SK-N-SH (cell line): Measurements from ENCODE around the gene ETV3L. TPM values are rescaled to one million over a fixed set of nuclear protein-coding genes. Genes with fewer than 3 reads are reported as not detected.

ENCODE experiments used
- CTCF ChIA-PET: fragments of 300-600, 350-600 bp; formaldehyde crosslinking; extraction: SDS; loops from one replicate; lab custom pipeline; 2021; lab: Yijun Ruan, JAX
- POLR2A ChIA-PET: fragments of 350-600 bp; sonication (Branson Sonifier 250); formaldehyde crosslinking; extraction: SDS; loops from one replicate; lab custom pipeline; 2020; ENCODE audit warnings: antibody characterized with exemption, inconsistent platforms; lab: Yijun Ruan, JAX
- DNase-seq: peaks from one replicate; pipeline ENCODE4 v3.0.0; 2012
- H2AFZ ChIP-seq: fragments of 200-600 bp; sonication (generic); 2 replicates; pipeline ENCODE4 v1.8.1; 2016; ENCODE audit warnings: antibody characterized with exemption, mild to moderate bottlenecking, low read depth
- H3F3A ChIP-seq: fragments of 200-600 bp; sonication (generic); replicated peaks from 2 replicates; pipeline ENCODE3; 2016; ENCODE audit warnings: antibody characterized with exemption, mild to moderate bottlenecking; ENCODE audit not compliant: insufficient read depth
- H3K27ac ChIP-seq, 2 experiments: fragments of 200-500 bp in 1 of 2; fragments of 200-600 bp in 1 of 2; sonication (Bioruptor generic) in 1 of 2; sonication (generic), shearing (Covaris generic) in 1 of 2; 2 replicates each; pipeline versions ENCODE4 v1.5.1 to v1.6.1; 2014 to 2016; ENCODE audit warnings: low read depth in 2 of 2, inconsistent platforms in 1 of 2, low read length in 1 of 2, mild to moderate bottlenecking in 1 of 2, mixed read lengths in 1 of 2
- H3K27me3 ChIP-seq: fragments of 200-600 bp; sonication (generic), shearing (Covaris generic); 2 replicates; pipeline ENCODE4 v1.6.1; 2016; ENCODE audit warnings: mixed run types; ENCODE audit not compliant: insufficient read depth
- H3K36me3 ChIP-seq, 2 experiments: fragments of 200-500 bp in 1 of 2; fragments of 200-600 bp in 1 of 2; sonication (Bioruptor generic) in 1 of 2; sonication (generic) in 1 of 2; replicated peaks in 1 of 2; 2 replicates each; pipeline versions ENCODE3 to v1.5.1; 2014 to 2016; ENCODE audit warnings: low read length in 1 of 2, mild to moderate bottlenecking in 1 of 2; ENCODE audit not compliant: insufficient read depth in 2 of 2, control insufficient read depth in 1 of 2
- H3K4me1 ChIP-seq, 2 experiments: fragments of 200-500 bp in 1 of 2; fragments of 200-600 bp in 1 of 2; sonication (Bioruptor generic) in 1 of 2; sonication (generic), shearing (Covaris generic) in 1 of 2; 2 replicates each; pipeline versions ENCODE4 v1.5.1 to v1.6.1; 2014 to 2016; ENCODE audit warnings: low read depth in 1 of 2, low read length in 1 of 2, mixed run types in 1 of 2; ENCODE audit not compliant: insufficient read depth in 2 of 2, control insufficient read depth in 1 of 2
- H3K4me2 ChIP-seq: fragments of 200-600 bp; sonication (generic), shearing (Covaris generic); 2 replicates; pipeline ENCODE4 v1.6.1; 2017; ENCODE audit warnings: mixed run types
- H3K4me3 ChIP-seq, 2 experiments: fragments of 200-500 bp in 1 of 2; fragments of 200-600 bp in 1 of 2; sonication (Bioruptor generic) in 1 of 2; sonication (generic), shearing (Covaris generic) in 1 of 2; 2 replicates each; pipeline versions ENCODE4 v1.5.1 to v1.8.1; 2014 to 2016; ENCODE audit warnings: low read depth in 2 of 2, inconsistent platforms in 1 of 2, low read length in 1 of 2, mild to moderate bottlenecking in 1 of 2, mixed read lengths in 1 of 2, moderate library complexity in 1 of 2
- H3K79me2 ChIP-seq: fragments of 200-600 bp; sonication (generic); 2 replicates; pipeline ENCODE4 v1.8.1; 2017; ENCODE audit warnings: mild to moderate bottlenecking; ENCODE audit not compliant: insufficient read depth
- H3K9ac ChIP-seq: fragments of 200-600 bp; sonication (generic); 2 replicates; pipeline ENCODE4 v1.6.1; 2017; ENCODE audit warnings: mixed run types
- H3K9me2 ChIP-seq: fragments of 200-600 bp; sonication (generic); 2 replicates; pipeline ENCODE4 v1.6.1; 2017; ENCODE audit warnings: mixed run types
- H3K9me3 ChIP-seq: fragments of 200-600 bp; sonication (generic); 2 replicates; pipeline ENCODE4 v1.6.1; 2017; ENCODE audit warnings: mixed run types, mild to moderate bottlenecking, moderate library complexity
- H4K20me1 ChIP-seq: fragments of 200-600 bp; sonication (generic); 2 replicates; pipeline ENCODE4 v1.6.1; 2017; ENCODE audit warnings: mild to moderate bottlenecking, mixed run types; ENCODE audit not compliant: insufficient read depth
- GABPA ChIP-seq: IDR thresholded peaks from 2 replicates; pipeline ENCODE4 v1.4.0; 2012; ENCODE audit warnings: low read depth, mild to moderate bottlenecking
- GATA2 ChIP-seq: sonication (generic); formaldehyde crosslinking; IDR thresholded peaks from 2 replicates; pipeline ENCODE4 v1.5.0; 2020; ENCODE audit warnings: mild to moderate bottlenecking, missing genetic modification reagents
- JUND ChIP-seq: IDR thresholded peaks from 2 replicates; pipeline ENCODE4 v1.4.0; 2012
- MEF2A ChIP-seq: IDR thresholded peaks from 2 replicates; pipeline ENCODE4 v1.4.0; 2012; ENCODE audit warnings: low read depth, borderline replicate concordance
- MXI1 ChIP-seq: IDR thresholded peaks from 2 replicates; pipeline ENCODE4 v1.6.1; 2012; ENCODE audit warnings: mild to moderate bottlenecking, low read depth, low read length, improper control_type of control experiment
- NFIC ChIP-seq: IDR thresholded peaks from 2 replicates; pipeline ENCODE4 v1.4.0; 2012; ENCODE audit warnings: borderline replicate concordance
- POLR2AphosphoS5 ChIP-seq: IDR thresholded peaks from 2 replicates; pipeline ENCODE4 v1.6.1; 2012; ENCODE audit warnings: low read depth, low read length
- RFX5 ChIP-seq: IDR thresholded peaks from 2 replicates; pipeline ENCODE4 v1.6.1; 2012; ENCODE audit warnings: mild to moderate bottlenecking, improper control_type of control experiment, low read length
- SIN3A ChIP-seq: IDR thresholded peaks from 2 replicates; pipeline ENCODE4 v1.6.1; 2012; ENCODE audit warnings: low read depth, mild to moderate bottlenecking, low read length, moderate library complexity, borderline replicate concordance
- TCF12 ChIP-seq: IDR thresholded peaks from 2 replicates; pipeline ENCODE4 v1.4.0; 2012
- WGBS: methylation state at CpG from one replicate; pipeline ENCODE4 v1.1.6; 2017; ENCODE audit warnings: low lambda C conversion rate; 5-methylcytosine and 5-hydroxymethylcytosine counted together
- polyA plus RNA-seq, 3 experiments: library from polyadenylated mRNA; depleted of rRNA; stranded (reverse); fragments of >200 nt; gene quantifications; 2 replicates each; pipeline ENCODE4 v1.2.3, GENCODE V29; 2012
- TF ChIP-seq, protein P1 (sequence below): IDR thresholded peaks from 2 replicates; pipeline ENCODE4; 2012

ETV3L gene
- polyA plus RNA-seq, 1 of the 3 experiments (the other 2 are of a cell fraction): not detected

- H3K9me2 ChIP-seq: no peaks in the 10 kb centered on the region
- TF ChIP-seq GABPA (peak; percentile 34; the same call in 1 of the 2 replicates), JUND (peak; percentile 30; the same call in 1 of the 2 replicates), SIN3A (no peak)
- TF ChIP-seq, protein P1, sequence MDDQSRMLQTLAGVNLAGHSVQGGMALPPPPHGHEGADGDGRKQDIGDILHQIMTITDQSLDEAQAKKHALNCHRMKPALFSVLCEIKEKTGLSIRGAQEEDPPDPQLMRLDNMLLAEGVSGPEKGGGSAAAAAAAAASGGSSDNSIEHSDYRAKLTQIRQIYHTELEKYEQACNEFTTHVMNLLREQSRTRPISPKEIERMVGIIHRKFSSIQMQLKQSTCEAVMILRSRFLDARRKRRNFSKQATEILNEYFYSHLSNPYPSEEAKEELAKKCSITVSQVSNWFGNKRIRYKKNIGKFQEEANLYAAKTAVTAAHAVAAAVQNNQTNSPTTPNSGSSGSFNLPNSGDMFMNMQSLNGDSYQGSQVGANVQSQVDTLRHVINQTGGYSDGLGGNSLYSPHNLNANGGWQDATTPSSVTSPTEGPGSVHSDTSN: peak; percentile 22; the same call in 1 of the 2 replicates
- H3F3A ChIP-seq: no peaks in the 10 kb centered on the region
- peak overlapping the region; percentile 57 for H3K9ac ChIP-seq
- H3K79me2 ChIP-seq: no peaks in the 10 kb centered on the region
- no peaks in the 10 kb centered on the region for H3K9me3 ChIP-seq
- DNase-seq: no peak
- H3K36me3 ChIP-seq: no peaks in the 10 kb centered on the region
- CTCF ChIA-PET: interaction anchor here (1.1 to 3.1 kb wide), 3 partner anchors 16 to 57 kb away, joined by 3 to 19 read pairs (median 3); no protein-coding TSS in a partner anchor
- H3K4me1 ChIP-seq: peaks cover 0 to 17% of the 10 kb centered on the region in 2 experiments; a peak in 1 of 4 replicates
- 42% methylated on average over 6 of the region's 6 CpGs for WGBS
- H3K27me3 ChIP-seq: no peaks in the 10 kb centered on the region
- H3K4me2 ChIP-seq: peak overlapping the region; percentile 56
- peak overlapping the region in 1 of 2 experiments; percentile 47; a peak in 2 of 4 replicates for H3K27ac ChIP-seq
- H3K4me3 ChIP-seq: no peak overlapping the region
- peak overlapping the region; percentile 95 for H2AFZ ChIP-seq
- POLR2A ChIA-PET: no interaction called here
- H4K20me1 ChIP-seq: no peaks in the 10 kb centered on the region
Observed at GRCh38 chr1:157105988-157106812, 6.6 kb upstream of the ETV3L start.

DNA sequence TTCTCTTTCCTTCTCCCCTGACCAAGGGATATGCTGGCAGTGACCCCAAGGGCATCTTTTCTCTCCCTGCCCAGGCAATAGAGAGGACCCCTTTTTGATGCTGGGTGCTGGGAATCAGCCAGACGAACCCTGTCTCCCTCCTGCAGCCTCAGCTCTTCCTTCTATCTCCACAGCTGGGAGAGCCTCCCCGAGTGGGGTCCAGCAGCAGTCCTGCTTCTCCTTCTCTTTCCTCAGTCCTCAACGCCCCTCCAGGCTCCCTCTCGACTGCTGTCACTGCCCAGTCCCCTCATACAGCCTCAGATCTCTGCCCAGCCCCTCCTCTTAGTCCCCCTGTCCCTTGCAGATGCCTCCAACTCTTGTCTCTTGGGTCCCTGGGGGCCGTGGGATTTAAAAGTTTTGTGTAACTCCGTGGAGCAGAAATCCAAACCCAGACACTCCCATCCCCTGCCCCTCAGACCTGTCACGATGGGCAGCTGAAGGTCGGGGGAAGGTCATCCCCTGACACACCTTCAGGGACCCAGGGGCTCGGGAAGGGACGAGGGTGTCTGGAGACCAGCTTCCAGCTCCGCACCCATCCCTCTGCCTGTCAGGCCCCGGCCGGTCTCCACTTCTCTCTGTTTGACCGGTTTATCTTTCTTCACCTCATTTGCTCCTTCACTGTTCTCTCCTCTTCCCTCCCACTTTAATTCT lies 5.8 kb upstream of the ETV3L start:
- no peak for TF ChIP-seq MEF2A
- TF ChIP-seq MXI1: no peak
- no peak for TF ChIP-seq JUND
- TF ChIP-seq TCF12: no peak
- no peak for TF ChIP-seq NFIC
- no peak for TF ChIP-seq GATA2 (CRISPR knock-in tag)
- TF ChIP-seq POLR2AphosphoS5: no peak
- no peak for TF ChIP-seq RFX5
- Histone ChIP-seq H3K27me3 (no peaks in the 10 kb centered on the region), H3K4me2 (no peak overlapping the region), H3K79me2 (no peaks in the 10 kb centered on the region), H2AFZ (peak overlapping the region; percentile 95; the same call in 1 of the 2 replicates), H3F3A (no peaks in the 10 kb centered on the region), H3K4me1 (peaks cover 0 to 17% of the 10 kb centered on the region in 2 experiments; a peak in 1 of 4 replicates), H3K27ac (peak overlapping the region in 1 of 2 experiments; percentile 47; a peak in 1 of 4 replicates), H4K20me1 (no peaks in the 10 kb centered on the region), H3K4me3 (no peak overlapping the region), H3K36me3 (no peaks in the 10 kb centered on the region), H3K9me3 (no peaks in the 10 kb centered on the region), H3K9me2 (no peaks in the 10 kb centered on the region), H3K9ac (no peak overlapping the region)
- POLR2A ChIA-PET: no interaction called here
- no peak for DNase-seq
- 69% methylated on average over 10 of the region's 14 CpGs for WGBS
- CTCF ChIA-PET: interaction anchor here (1.4 to 3.1 kb wide), 2 partner anchors 15 to 51 kb away, joined by 6 to 19 read pairs; no protein-coding TSS in a partner anchor
